Stimulated activated CD8-positive, alpha-beta memory T cell treated with anti-CD3 and anti-CD28 coated beads, Interleukin-12 subunit alpha, Interleukin-12 subunit beta, amount 100 ng/mL, for 24 hours (primary cell): ENCODE results near the gene AFAP1L2.
"Not testable (repeated sequence)": the region's sequence is repeated elsewhere in the genome, so short reads cannot be mapped to it uniquely, and the experiment has no call there.

ENCODE experiments used
- DNase-seq: peaks from one replicate; pipeline ENCODE4 v3.0.0-alpha.2; 2020; ENCODE audit errors: extremely low read depth

Gene AFAP1L2

GRCh38 chr10:114359041-114359952 is 45.0 kb downstream of the AFAP1L2 start:
- DNase-seq = no peak

GRCh38 chr10:114357515-114357996 is 46.7 kb downstream of the AFAP1L2 start:
- no peak for DNase-seq

GRCh38 chr10:114356751-114357514 is 47.4 kb downstream of the AFAP1L2 start:
- DNase-seq = no peak

- DNase-seq = no peak
These were observed 48.2 kb downstream of the AFAP1L2 start for GRCh38 chr10:114356126-114356525.

GRCh38 chr10:114353383-114353782 is 50.9 kb downstream of the AFAP1L2 start:
- DNase-seq = no peak

GRCh38 chr10:114352653-114353298 is 51.5 kb downstream of the AFAP1L2 start:
- no peak for DNase-seq

- no peak for DNase-seq
These were observed 53.6 kb downstream of the AFAP1L2 start for GRCh38 chr10:114350751-114351150.

GRCh38 chr10:114349522-114350215 is 54.6 kb downstream of the AFAP1L2 start:
- DNase-seq = no peak

- DNase-seq = not testable (repeated sequence)
These were observed 55.2 kb downstream of the AFAP1L2 start for GRCh38 chr10:114349071-114349470.

GRCh38 chr10:114347791-114348190 is 56.5 kb downstream of the AFAP1L2 start:
- no peak for DNase-seq

- no peak for DNase-seq
These were observed 57.1 kb downstream of the AFAP1L2 start for GRCh38 chr10:114347241-114347640.

- no peak for DNase-seq
These were observed 57.9 kb downstream of the AFAP1L2 start for GRCh38 chr10:114346176-114347031.

- DNase-seq = no peak
These were observed 58.6 kb downstream of the AFAP1L2 start for GRCh38 chr10:114345701-114346100.

GRCh38 chr10:114343623-114344505 is 60.4 kb downstream of the AFAP1L2 start:
- no peak for DNase-seq

GRCh38 chr10:114342976-114343375 is 61.3 kb downstream of the AFAP1L2 start:
- no peak for DNase-seq

- no peak for DNase-seq
These were observed 63.5 kb downstream of the AFAP1L2 start for GRCh38 chr10:114340816-114341215.

- no peak for DNase-seq
These were observed 66.5 kb downstream of the AFAP1L2 start for GRCh38 chr10:114337510-114338462.

GRCh38 chr10:114336823-114337509 is 67.3 kb downstream of the AFAP1L2 start:
- no peak for DNase-seq
